GM21515 (cell line): ENCODE data around the gene DUSP8.
"Not testable (repeated sequence)": the region's sequence is repeated elsewhere in the genome, so short reads cannot be mapped to it uniquely, and the experiment has no call there.

Source experiments
- ATAC-seq: cut with Tn5 transposase; IDR thresholded peaks from one replicate; pipeline ENCODE4 v1.9.1; 2021; ENCODE audit not compliant: unreplicated experiment

The DUSP8 gene

GRCh38 chr11:1516273-1517067, 55.6 kb downstream of the DUSP8 start:
- ATAC-seq: no peak

- ATAC-seq: no peak
Measured at GRCh38 chr11:1515082-1516060, 56.7 kb downstream of the DUSP8 start.

GRCh38 chr11:1514336-1515061, 57.6 kb downstream of the DUSP8 start:
- ATAC-seq: no peak

GRCh38 chr11:1513326-1514296, 58.5 kb downstream of the DUSP8 start:
- ATAC-seq: no peak

- not testable (repeated sequence) for ATAC-seq
Measured at GRCh38 chr11:1512531-1513258, 59.4 kb downstream of the DUSP8 start.

GRCh38 chr11:1511937-1512496, 60.1 kb downstream of the DUSP8 start:
- no peak for ATAC-seq

- ATAC-seq: no peak
Measured at GRCh38 chr11:1510928-1511327, 61.1 kb downstream of the DUSP8 start.

- not testable (repeated sequence) for ATAC-seq
Measured at GRCh38 chr11:1510351-1510750, 61.7 kb downstream of the DUSP8 start.

GRCh38 chr11:1509626-1510255, 62.3 kb downstream of the DUSP8 start:
- ATAC-seq: no peak

GRCh38 chr11:1508986-1509385, 63.1 kb downstream of the DUSP8 start:
- no peak for ATAC-seq

- ATAC-seq: no peak
Measured at GRCh38 chr11:1508491-1508891, 63.6 kb downstream of the DUSP8 start.

GRCh38 chr11:1507381-1508140, 64.5 kb downstream of the DUSP8 start:
- ATAC-seq: no peak

GRCh38 chr11:1506981-1507380, 65.1 kb downstream of the DUSP8 start:
- no peak for ATAC-seq

- no peak for ATAC-seq
Measured at GRCh38 chr11:1505480-1505879, 66.6 kb downstream of the DUSP8 start.

GRCh38 chr11:1504581-1505290, 67.3 kb downstream of the DUSP8 start:
- no peak for ATAC-seq

- no peak for ATAC-seq
Measured at GRCh38 chr11:1504138-1504537, 67.9 kb downstream of the DUSP8 start.
